Neural crest cell (in vitro differentiated cells): Measurements from ENCODE around the gene CD81. TPM values are rescaled to one million over a fixed set of nuclear protein-coding genes. Genes with fewer than 3 reads are reported as not detected.

ENCODE experiments used
- DNase-seq: peaks from one replicate; pipeline ENCODE4 v3.0.0; 2021; ENCODE audit warnings: low read depth, mixed read lengths, low spot score
- H3K27ac Mint-ChIP-seq: one replicate; pipeline ENCODE4 v1.8.0; 2021; ENCODE audit warnings: mild to moderate bottlenecking, mixed read lengths; ENCODE audit not compliant: unreplicated experiment
- H3K27me3 Mint-ChIP-seq: 2 replicates; pipeline ENCODE4 v1.8.0; 2021; ENCODE audit warnings: low read depth, mild to moderate bottlenecking, mixed read lengths
- H3K36me3 Mint-ChIP-seq: 2 replicates; pipeline ENCODE4 v1.8.0; 2021; ENCODE audit warnings: low read depth, mild to moderate bottlenecking, mixed read lengths
- H3K4me1 Mint-ChIP-seq: 2 replicates; pipeline ENCODE4 v1.8.0; 2021; ENCODE audit warnings: mixed read lengths
- H3K4me3 Mint-ChIP-seq: one replicate; pipeline ENCODE4 v1.8.0; 2021; ENCODE audit warnings: mild to moderate bottlenecking, mixed read lengths
- H3K9me3 Mint-ChIP-seq: 2 replicates; pipeline ENCODE4 v1.8.0; 2021; ENCODE audit warnings: mixed read lengths
- CTCF ChIP-seq: fragments of 200-600 bp; sonication (generic); conservative IDR thresholded peaks from 2 replicates; pipeline ENCODE4 v1.5.0; 2021; ENCODE audit warnings: antibody characterized with exemption, mild to moderate bottlenecking
- long read RNA-seq: library from polyadenylated mRNA; unstranded; transcript quantifications from one replicate; pipeline ENCODE4 v2.0.0, GENCODE V29; 2020
- total RNA-seq: library from RNA; stranded (reverse); gene quantifications from 2 replicates; pipeline ENCODE4 v1.2.1, GENCODE V29; 2021

Gene CD81
- total RNA-seq, result 211 and 225 TPM in 2 replicates
- long read RNA-seq, partial matches to known transcripts, result 1 of 4 reads
- long read RNA-seq, other reads (novel, unspliced or antisense), result 1 of 4 reads

DNA sequence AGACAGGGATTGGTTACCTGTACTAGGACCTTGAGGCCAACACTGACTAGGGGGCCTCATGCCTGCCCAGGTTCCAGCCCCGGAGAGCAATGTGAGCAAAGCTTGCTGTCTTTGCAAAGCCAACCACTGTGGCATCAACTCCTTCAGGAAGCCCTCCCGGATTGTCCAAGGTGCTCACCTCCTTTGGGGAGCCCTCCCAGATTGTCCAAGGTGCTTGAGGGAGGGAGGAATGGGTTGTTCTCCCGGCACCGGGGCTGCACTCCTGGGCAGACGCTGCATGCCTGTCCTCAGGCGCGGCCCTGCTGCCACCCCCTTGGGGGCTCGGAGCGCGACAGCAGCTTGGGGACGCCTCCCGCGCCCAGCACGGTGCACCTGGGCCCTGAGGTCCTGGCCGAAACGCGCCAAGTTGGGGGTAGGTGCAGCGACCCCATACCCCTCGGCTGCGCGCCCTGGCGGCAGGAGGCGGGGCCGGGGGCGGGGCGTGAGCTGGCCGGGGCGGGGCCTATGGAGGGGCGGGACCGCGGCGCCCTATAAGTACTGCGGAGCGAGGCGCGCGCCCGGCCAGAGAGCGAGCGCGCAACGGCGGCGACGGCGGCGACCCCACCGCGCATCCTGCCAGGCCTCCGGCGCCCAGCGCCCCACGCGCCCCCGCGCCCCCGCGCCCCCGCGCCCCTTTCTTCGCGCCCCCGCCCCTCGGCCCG is at the start of gene CD81:
TSS of gene CD81 (plus strand) at position 560 of the 701 bp plus-strand sequence. CDS start 240 bp downstream, outside the sequence.
- H3K4me3 Mint-ChIP-seq, result peak within 1 kb of the TSS; percentile 91
- peaks cover 2% of the 10 kb centered on the region for H3K27me3 Mint-ChIP-seq
- peak within 1 kb of the TSS; percentile 95 for H3K27ac Mint-ChIP-seq
- H3K4me1 Mint-ChIP-seq, result peaks cover 11% of the 10 kb centered on the region
- no peaks in the 10 kb centered on the region for H3K36me3 Mint-ChIP-seq
- TF ChIP-seq CTCF, result no peak
- DNase-seq, result peak; percentile 64
- no peaks in the 10 kb centered on the region for H3K9me3 Mint-ChIP-seq

- H3K4me1 Mint-ChIP-seq, result peaks cover 5% of the 10 kb centered on the region
- peaks cover 8% of the 10 kb centered on the region for H3K9me3 Mint-ChIP-seq
- no peak for TF ChIP-seq CTCF
- H3K36me3 Mint-ChIP-seq, result peaks cover 14% of the 10 kb centered on the region
- H3K4me3 Mint-ChIP-seq, result no peak overlapping the region
- no peak for DNase-seq
- no peaks in the 10 kb centered on the region for H3K27me3 Mint-ChIP-seq
- no peak overlapping the region for H3K27ac Mint-ChIP-seq
Measured at GRCh38 chr11:2328021-2328420, 49.1 kb upstream of the CD81 start.

DNA sequence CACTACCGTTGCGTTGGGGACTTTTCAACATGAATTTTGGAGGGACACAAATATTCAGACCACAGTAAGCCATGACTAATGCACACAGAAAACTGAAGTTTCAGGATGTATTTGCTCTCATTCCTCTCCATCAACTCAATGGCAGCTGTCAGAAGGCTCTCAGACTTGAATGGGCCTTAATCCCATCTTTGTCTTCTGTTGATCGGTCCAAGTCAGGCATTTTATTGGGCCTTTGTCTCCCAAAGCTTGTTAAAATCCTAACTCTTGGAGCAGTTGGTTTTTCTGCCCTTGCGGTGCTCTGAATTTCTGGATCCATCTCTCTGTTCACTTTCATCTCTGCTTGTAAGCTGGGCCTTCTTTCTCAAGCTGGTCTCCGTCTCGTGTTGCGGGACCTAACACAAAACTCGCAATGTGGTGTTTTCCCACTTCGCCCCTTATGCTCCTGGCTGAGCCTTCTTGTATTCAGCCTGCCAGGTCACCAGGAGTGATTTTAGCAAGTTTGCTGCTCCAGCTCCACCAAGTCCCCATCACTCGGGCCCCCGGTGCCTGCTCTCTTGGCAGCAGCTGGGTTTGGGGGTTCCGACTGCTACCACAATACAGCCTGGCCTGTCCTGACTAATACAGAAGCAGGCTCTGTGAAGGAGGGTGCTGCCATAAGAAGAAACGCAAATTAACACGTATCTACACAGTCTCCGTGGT is 48.3 kb upstream of the CD81 start:
- no peak for DNase-seq
- Mint-ChIP-seq H3K4me3 (no peak overlapping the region), H3K4me1 (peaks cover 5% of the 10 kb centered on the region), H3K36me3 (peaks cover 14% of the 10 kb centered on the region), H3K27ac (no peak overlapping the region), H3K27me3 (no peaks in the 10 kb centered on the region), H3K9me3 (peaks cover 8% of the 10 kb centered on the region)
- TF ChIP-seq CTCF, result no peak

GRCh38 chr11:2329551-2329950 is 47.6 kb upstream of the CD81 start:
- no peak for DNase-seq
- Mint-ChIP-seq H3K27ac (no peak overlapping the region), H3K27me3 (no peaks in the 10 kb centered on the region), H3K4me1 (peaks cover 5% of the 10 kb centered on the region), H3K4me3 (no peak overlapping the region), H3K9me3 (peaks cover 8% of the 10 kb centered on the region), H3K36me3 (peaks cover 14% of the 10 kb centered on the region)
- TF ChIP-seq CTCF, result no peak

DNA sequence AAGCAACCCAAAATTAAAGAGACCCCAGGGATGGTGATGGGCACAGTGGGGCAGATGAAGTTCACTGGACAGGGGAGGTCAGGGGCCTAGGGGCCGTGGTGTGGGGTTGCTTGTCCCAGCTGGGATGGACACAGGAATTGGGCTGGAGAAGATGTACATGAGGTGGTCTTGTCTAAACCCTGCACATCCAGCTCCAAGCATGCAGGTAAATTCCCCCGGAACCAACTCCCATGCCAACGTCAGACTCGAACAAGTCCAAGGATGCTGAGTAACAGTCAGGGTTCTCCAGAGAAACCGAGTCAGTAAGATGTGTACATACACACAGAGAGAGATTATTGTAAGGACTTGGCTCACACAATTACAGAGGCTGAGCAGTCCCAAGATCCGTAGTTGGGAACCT is 46.4 kb upstream of the CD81 start:
- H3K9me3 Mint-ChIP-seq, result peaks cover 8% of the 10 kb centered on the region
- no peak overlapping the region for H3K4me3 Mint-ChIP-seq
- peaks cover 5% of the 10 kb centered on the region for H3K4me1 Mint-ChIP-seq
- no peak for TF ChIP-seq CTCF
- no peak overlapping the region for H3K27ac Mint-ChIP-seq
- peaks cover 14% of the 10 kb centered on the region for H3K36me3 Mint-ChIP-seq
- no peak for DNase-seq
- no peaks in the 10 kb centered on the region for H3K27me3 Mint-ChIP-seq
